HG02623 (cell line): ENCODE results near the gene FTSJ3.
A peak's percentile ranks its signal among the peaks of the same experiment; 100 is the strongest.
"Not testable (repeated sequence)": the region's sequence is repeated elsewhere in the genome, so short reads cannot be mapped to it uniquely, and the experiment has no call there.

Experiments
- ATAC-seq: cut with Tn5 transposase; IDR thresholded peaks from one replicate; pipeline ENCODE4 v1.9.1; 2021; ENCODE audit warnings: moderate library complexity; ENCODE audit not compliant: unreplicated experiment

FTSJ3 gene, protein sequence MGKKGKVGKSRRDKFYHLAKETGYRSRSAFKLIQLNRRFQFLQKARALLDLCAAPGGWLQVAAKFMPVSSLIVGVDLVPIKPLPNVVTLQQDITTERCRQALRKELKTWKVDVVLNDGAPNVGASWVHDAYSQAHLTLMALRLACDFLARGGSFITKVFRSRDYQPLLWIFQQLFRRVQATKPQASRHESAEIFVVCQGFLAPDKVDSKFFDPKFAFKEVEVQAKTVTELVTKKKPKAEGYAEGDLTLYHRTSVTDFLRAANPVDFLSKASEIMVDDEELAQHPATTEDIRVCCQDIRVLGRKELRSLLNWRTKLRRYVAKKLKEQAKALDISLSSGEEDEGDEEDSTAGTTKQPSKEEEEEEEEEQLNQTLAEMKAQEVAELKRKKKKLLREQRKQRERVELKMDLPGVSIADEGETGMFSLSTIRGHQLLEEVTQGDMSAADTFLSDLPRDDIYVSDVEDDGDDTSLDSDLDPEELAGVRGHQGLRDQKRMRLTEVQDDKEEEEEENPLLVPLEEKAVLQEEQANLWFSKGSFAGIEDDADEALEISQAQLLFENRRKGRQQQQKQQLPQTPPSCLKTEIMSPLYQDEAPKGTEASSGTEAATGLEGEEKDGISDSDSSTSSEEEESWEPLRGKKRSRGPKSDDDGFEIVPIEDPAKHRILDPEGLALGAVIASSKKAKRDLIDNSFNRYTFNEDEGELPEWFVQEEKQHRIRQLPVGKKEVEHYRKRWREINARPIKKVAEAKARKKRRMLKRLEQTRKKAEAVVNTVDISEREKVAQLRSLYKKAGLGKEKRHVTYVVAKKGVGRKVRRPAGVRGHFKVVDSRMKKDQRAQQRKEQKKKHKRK

GRCh38 chr17:63827002-63827800 lies at the start of gene FTSJ3, which contains the start of gene PSMC5:
Gene FTSJ3 (minus strand): TSS chr17:63827663. CDS start chr17:63826902, 761 bp downstream.
Gene PSMC5 (plus strand): TSS chr17:63827431. CDS start chr17:63827491, 60 bp downstream.
- ATAC-seq, result peak; percentile 93

- not testable (repeated sequence) for ATAC-seq
These were observed 47.2 kb upstream of the FTSJ3 start for GRCh38 chr17:63874693-63875092.

- not testable (repeated sequence) for ATAC-seq
These were observed 46.7 kb upstream of the FTSJ3 start for GRCh38 chr17:63874061-63874626.

GRCh38 chr17:63873577-63873976 lies 46.1 kb upstream of the FTSJ3 start, which contains the start of gene CSH2:
Gene CSH2 (minus strand): TSS chr17:63873677. CDS start chr17:63873614, 63 bp downstream.
- not testable (repeated sequence) for ATAC-seq

GRCh38 chr17:63871646-63872365 lies 44.3 kb upstream of the FTSJ3 start:
- not testable (repeated sequence) for ATAC-seq

GRCh38 chr17:63870292-63870665 lies 42.8 kb upstream of the FTSJ3 start:
- ATAC-seq, result not testable (repeated sequence)

- not testable (repeated sequence) for ATAC-seq
These were observed 42.2 kb upstream of the FTSJ3 start for GRCh38 chr17:63869491-63870291.

- not testable (repeated sequence) for ATAC-seq
These were observed 39.2 kb upstream of the FTSJ3 start for GRCh38 chr17:63866625-63867024.

DNA sequence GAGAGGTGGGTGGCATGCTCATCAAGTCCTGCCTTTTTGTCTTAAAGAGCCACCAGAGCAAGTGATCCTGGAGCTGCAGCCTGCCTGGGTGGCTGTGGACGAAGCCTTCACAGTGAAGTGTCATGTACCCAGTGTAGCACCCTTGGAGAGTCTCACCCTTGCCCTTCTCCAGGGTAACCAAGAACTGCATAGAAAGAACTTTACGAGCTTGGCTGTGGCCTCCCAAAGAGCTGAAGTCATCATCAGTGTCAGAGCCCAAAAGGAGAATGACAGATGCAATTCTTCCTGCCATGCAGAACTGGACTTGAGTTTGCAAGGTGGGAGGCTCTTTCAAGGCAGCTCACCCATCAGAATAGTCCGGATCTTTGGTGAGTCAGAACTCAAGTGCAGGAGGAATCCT lies 31.8 kb upstream of the FTSJ3 start:
- no peak for ATAC-seq

DNA sequence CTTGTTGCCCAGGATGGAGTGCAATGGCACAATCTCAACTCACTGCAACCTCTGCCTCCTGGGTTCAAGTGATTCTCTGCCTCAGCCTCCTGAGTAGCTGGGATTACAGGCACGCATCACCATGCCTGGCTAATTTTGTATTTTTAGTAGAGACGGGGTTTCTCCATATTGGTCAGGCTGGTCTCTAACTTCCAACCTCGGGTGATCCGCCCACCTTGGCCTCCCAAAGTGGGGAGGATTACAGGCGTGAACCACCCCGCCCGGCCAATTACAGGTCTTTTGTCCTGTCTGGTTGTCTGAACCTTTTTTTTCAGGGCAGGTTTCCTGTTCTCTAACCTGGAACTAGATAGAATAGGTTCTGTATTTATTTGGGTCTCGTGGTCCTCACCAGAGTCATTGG lies 29.0 kb upstream of the FTSJ3 start:
- ATAC-seq, result not testable (repeated sequence)

- ATAC-seq, result no peak
These were observed 27.7 kb upstream of the FTSJ3 start for GRCh38 chr17:63855185-63855584.

GRCh38 chr17:63854709-63855108 lies 27.2 kb upstream of the FTSJ3 start:
- ATAC-seq, result no peak

DNA sequence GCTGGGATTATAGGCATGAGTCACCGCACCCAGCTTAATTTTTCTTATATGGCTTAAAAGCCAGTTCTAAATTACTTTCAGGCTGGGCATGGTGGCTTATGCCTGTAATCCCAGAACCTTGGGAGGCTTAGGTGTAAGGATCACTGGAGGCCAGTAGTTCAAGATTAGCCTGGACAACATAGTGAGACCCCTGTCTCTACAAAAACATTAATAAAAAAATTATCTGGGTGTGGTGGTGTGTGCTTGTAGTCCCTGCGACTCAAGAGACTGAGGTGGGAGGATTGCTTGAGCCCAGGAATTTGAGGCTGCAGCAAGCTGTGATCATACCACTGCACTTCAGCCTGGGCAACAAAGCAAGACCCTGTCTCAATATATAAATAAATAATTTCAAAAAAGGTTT lies 25.8 kb upstream of the FTSJ3 start:
- ATAC-seq, result no peak

DNA sequence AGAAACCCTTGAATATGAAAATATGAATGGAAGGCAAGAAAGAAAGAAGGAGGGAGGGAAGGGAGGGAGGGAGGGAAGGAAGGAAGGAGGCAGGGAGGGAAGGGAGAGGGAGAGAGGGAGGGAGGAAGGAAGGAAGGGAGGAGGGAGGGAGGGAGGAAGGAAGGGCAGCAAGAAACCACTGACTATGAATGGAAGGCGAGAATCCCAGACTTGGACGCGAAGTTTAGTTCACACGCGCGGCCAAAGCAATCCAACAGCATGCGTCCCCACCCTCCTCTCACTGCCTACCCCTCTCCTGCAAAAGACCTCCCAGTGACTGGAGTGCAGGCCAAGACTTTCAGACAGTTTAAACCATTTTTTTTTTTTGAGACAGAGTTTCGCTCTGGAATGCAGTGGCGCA lies 22.9 kb upstream of the FTSJ3 start:
- no peak for ATAC-seq

DNA sequence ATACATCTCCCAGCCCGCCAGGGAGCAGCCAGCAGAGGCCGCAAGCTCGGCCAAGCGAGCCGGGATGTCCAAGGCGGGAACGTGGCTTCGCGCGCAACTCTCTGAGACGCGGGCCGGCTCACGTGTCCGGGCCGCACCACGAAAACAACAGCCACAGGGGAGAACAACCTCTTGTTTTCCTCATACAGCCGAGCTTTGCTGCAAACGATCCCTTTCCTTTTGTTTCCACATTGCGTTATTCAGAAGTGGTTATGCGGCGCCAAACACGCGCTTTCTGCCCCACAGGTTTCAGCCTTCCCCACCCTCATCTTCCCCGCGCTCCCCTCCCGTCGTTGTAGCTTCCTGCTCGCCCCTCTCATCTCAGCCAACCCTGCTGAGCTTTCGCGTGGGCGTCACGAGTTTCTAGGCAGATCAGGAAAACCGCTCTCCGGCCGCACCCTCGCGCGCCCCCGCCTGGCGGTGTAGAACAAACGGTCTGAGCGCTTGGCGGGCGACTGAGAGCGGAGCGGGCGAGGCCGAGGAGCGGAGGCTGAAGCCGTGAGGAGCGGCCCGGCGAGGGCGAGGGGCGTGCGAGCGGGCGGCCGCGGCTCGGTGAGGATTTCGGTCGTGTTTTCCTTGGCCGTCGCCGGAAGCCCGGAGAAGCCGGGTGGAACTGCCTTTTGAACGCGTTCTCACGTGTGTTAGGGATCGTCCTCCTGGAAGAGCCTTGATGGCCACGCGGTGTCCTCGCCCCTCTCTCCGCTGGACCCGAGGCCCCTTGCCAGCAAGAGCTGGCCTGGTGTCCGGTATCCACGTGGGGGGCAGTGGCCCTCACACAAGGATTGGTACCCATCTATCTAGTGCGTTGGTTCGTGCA lies 21.6 kb upstream of the FTSJ3 start:
- peak; percentile 85 for ATAC-seq

DNA sequence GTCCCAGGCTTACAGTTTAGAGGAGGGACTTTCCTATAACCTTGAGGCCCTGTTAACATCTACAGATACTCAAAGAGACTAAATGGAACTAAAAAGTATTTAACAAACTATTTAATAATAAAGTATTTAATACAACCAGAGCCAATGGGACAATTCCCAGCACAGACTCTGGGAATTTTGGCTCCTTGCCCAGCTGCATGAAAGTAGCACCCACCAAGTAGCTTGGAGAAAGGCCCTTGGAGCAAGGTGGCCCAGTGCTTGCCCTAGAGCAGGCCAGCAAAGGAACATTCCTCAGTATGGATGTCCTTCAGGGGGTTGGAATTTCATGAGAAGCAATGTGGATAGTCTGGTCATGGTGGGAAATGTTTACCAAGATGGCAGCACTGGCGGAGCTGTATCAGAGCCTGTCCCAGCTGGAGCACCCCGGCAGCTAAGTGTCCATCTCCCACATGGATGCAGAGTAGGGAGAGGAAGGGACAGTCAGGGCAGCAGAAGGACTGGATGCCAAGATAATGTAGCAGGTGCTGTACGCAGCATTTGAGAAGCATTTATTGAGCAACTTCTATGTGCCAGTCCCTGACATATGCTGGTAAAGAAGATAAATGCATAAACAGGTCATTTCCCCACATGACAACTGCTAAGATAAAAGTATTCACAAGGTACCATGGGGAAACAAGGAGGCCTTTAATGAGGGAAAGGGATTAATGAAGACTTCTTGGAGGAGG lies 20.2 kb upstream of the FTSJ3 start:
- no peak for ATAC-seq

- ATAC-seq, result no peak
These were observed 18.0 kb upstream of the FTSJ3 start for GRCh38 chr17:63845509-63845908.
